Activated naive CD4-positive, alpha-beta T cell treated with anti-CD3 and anti-CD28 coated beads, Interleukin-2, amount 50 U/mL, for 72 hours (primary cell): ENCODE data around the gene LIN7B. TPM values are rescaled to one million over a fixed set of nuclear protein-coding genes. Genes with fewer than 3 reads are reported as not detected.

Experiments used
- ATAC-seq, 2 donors: fragments of 150-1000 bp; cut with Tn5 transposase; 2 replicates each; pipeline ENCODE4 v1.10.0; 2021; ENCODE audit warnings: mild to moderate bottlenecking in 2 of 2, moderate library complexity in 2 of 2
- DNase-seq, 2 donors: peaks; one replicate each; pipeline ENCODE4 v3.0.0; 2021 to 2022; ENCODE audit warnings: low spot score in 2 of 2
- H3K27ac Mint-ChIP-seq, 2 donors: one replicate each; pipeline ENCODE4 v1.8.0; 2022; ENCODE audit warnings: mild to moderate bottlenecking in 2 of 2, mixed read lengths in 2 of 2
- H3K36me3 Mint-ChIP-seq, 2 donors: one replicate each; pipeline ENCODE4 v1.8.0; 2022; ENCODE audit warnings: mixed read lengths in 2 of 2
- H3K9me3 Mint-ChIP-seq, 2 donors: one replicate each; pipeline ENCODE4 v1.8.0; 2022; ENCODE audit warnings: mixed read lengths in 2 of 2
- total RNA-seq, 2 donors: library from RNA; stranded (reverse); gene quantifications; one replicate each; pipeline ENCODE4 v1.2.3, GENCODE V29; 2022

LIN7B gene
- total RNA-seq, 2 donors from 2014 or later = 1.9 to 12.4 TPM

DNA sequence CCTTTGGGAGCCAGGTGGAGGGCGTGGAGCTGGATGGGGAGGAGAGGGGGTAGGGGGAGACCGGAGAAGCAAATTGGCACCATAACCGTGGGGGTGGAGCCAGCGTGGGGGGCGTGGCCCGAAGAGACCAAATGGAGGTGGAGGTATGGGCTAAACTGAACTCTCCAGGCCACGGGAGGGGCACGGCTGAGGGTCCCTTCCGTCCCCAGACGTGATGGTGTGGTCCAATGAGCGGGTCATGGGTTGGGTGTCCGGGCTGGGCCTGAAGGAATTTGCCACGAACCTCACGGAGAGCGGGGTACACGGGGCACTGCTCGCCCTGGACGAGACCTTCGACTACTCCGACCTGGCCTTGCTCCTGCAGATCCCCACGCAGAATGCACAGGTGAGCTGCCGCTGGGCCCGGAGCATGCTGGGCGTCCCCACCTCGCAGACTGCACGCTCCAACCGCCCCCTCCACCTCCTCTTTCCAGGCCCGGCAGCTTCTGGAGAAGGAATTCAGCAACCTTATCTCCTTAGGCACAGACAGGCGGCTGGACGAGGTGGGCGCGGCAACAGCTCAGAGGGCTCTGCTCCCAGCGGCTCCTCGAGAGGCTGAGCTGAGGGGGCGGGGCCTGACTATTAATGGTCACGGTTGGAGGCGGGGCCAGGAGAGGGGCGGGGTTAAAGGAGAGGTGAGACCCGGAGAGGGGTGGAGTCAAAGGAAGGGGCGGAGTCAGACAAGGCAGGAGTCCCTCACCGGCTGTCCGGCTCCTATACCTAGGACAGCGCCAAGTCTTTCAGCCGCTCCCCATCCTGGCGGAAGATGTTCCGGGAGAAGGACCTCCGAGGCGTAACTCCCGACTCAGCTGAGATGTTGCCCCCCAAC lies 34.8 kb downstream of the LIN7B start:
- DNase-seq (peak in 1 of 2 donors; percentile 89), ATAC-seq (peak; percentile 17 to 47)
- Mint-ChIP-seq H3K36me3 (peaks cover 6 to 11% of the 10 kb centered on the region in 2 donors), H3K27ac (no peak overlapping the region), H3K9me3 (peaks cover 0 to 12% of the 10 kb centered on the region in 2 donors)

DNA sequence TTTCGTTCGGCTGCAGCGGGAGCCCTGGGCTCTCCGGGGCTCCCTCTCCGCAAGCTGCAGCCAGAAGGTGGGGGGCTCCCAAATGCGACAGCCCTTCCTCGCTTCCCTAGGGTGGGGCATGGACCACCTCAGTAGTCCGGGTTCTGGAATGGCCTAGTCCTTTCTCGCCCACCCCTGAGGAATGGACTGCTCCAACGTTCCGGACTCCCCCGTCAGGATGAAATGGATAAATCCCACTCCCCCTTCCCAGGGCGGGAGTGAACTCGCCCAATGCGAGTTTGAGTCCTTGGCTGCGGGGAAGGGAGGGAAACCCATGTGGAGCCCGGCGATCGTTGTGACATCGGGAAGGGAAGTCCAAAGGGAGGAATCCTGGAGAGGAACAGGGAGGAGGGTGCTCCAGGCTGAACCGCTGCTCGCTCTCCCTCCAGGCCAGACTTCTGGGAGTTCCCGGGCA lies 35.5 kb downstream of the LIN7B start:
- Mint-ChIP-seq H3K27ac (no peak overlapping the region), H3K36me3 (peaks cover 11 to 12% of the 10 kb centered on the region in 2 donors), H3K9me3 (peaks cover 0 to 18% of the 10 kb centered on the region in 2 donors)
- ATAC-seq (no peak), DNase-seq (no peak)

DNA sequence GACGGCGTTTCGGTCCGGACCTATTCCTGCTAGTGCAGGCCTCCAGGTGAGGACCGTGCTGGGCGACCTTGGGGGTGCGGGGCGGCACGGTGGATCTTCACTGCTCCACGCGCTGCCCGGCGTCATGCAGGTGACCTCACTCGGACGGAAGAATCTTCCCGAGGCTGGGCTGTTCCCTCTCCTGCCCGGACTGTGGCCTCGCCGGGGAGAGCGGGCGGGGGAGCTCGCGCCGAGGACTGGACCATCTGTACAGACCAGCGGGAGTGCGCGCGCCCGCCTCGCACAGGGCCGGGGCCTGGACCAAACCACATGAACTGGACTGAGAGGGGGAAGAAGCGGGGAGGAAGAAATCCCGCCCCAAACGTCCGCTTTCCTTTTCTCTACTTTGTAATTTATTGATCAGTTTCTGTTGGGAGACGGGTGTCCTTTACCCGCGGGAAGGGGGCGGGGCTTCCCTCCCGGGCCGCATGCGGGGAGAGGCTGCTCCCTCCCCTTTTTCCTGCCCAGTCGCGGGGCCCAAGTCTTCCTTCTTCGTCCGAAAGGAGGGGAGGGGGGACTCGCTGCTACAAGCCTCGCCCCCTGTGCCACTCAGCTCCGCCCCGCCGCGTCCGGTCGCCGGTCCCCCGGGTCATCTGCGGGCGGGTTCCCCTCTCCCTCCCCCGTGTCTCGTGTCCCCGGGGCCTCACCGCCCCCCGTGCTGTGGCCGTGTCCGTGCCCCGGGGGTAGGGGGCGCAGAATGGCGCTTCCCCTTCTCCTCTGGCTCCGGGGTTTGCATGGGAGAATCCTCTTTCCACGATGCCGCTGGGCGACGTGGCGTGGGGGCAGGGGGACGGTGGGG lies 36.2 kb downstream of the LIN7B start:
- DNase-seq = peak; percentile 58 to 67
- Mint-ChIP-seq H3K36me3 (peaks cover 11 to 16% of the 10 kb centered on the region in 2 donors), H3K9me3 (peaks cover 0 to 21% of the 10 kb centered on the region in 2 donors), H3K27ac (no peak overlapping the region)
- ATAC-seq = peak; percentile 18 to 67

DNA sequence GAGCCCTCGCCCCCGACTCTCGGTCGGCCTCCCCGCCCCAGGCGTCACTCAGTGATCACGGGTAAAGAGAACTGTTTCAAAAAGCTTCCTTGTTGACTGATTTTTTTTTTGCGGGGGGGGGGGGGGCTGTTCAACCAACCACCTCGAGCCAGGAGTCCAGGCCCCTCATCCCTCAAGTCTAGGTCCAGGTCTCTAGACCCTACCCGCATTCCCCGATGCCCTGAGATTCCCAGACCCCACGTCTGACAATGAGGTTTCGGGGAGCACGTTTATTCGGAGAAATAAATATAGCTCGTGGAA lies 36.7 kb downstream of the LIN7B start:
- ATAC-seq (no peak), DNase-seq (no peak)
- Mint-ChIP-seq H3K9me3 (peaks cover 0 to 21% of the 10 kb centered on the region in 2 donors), H3K36me3 (peaks cover 11 to 16% of the 10 kb centered on the region in 2 donors), H3K27ac (no peak overlapping the region)

DNA sequence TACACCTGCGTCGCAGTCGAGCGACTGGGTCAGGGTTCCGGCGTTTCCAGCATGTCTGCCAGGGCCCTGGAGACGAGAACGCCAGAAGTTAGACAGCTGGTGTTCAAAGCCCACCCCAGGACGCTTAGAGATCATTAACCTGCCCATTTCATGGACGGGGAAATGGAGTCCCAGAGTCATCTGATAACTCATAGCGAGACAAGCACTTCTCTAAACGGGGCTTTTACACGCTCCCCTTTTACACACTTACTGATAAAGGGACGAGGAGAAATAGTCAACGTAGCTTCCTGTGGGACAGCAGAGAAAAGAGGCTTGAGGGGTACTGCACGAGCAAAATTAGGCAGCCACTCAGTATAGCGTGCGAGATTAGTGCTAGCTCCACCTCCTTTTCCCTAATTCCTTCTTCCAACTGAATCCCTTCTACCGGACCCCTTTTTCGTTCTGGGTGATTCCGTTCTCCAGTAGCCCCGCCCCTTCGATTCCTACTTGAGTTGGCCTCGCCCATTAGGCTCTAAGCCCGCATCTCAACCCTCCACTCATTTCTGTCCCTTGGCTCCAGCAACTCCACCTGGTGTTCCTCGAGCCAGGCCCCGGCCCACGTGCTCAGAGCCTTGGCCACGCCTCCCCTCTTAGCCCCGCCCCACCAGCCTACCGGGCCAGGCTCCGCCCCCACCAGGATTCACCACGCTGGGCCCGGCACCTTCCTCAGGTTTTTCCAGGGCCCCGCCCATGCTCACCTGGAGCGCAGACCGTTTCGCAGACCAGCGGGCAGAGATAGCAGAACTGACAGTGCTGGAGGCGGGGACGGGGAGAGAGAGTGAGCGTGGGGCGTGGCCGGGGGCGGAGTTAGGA lies 37.3 kb downstream of the LIN7B start:
- Mint-ChIP-seq H3K36me3 (peaks cover 11 to 16% of the 10 kb centered on the region in 2 donors), H3K27ac (no peak overlapping the region), H3K9me3 (peaks cover 0 to 21% of the 10 kb centered on the region in 2 donors)
- peak in 1 of 2 donors; percentile 38 for ATAC-seq
- peak in 1 of 2 donors; percentile 61 for DNase-seq

DNA sequence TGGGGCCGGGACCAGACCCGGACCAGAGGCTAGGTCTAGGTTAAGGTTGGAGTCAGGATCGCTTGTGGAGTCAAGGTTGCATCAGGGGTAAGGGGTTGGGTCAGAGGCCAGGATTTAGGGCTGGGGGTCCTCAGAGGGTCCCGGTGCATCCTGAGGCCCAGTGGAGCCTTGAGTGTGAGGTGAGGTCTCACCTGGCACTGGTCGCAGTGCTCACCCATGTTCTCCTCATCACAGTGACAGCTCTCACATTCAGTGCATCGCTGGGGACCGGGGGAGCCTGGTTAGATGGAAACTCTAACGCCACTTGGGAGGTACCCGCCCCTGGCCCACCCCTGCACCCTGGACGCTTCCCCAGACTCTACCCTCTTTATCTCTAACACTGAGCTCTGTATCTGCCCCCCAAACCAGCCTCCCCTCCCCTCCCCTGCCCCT lies 38.0 kb downstream of the LIN7B start:
- no peak for DNase-seq
- H3K9me3 Mint-ChIP-seq = peaks cover 0 to 21% of the 10 kb centered on the region in 2 donors
- H3K27ac Mint-ChIP-seq = no peak overlapping the region
- ATAC-seq = no peak
- peaks cover 11 to 16% of the 10 kb centered on the region in 2 donors for H3K36me3 Mint-ChIP-seq

DNA sequence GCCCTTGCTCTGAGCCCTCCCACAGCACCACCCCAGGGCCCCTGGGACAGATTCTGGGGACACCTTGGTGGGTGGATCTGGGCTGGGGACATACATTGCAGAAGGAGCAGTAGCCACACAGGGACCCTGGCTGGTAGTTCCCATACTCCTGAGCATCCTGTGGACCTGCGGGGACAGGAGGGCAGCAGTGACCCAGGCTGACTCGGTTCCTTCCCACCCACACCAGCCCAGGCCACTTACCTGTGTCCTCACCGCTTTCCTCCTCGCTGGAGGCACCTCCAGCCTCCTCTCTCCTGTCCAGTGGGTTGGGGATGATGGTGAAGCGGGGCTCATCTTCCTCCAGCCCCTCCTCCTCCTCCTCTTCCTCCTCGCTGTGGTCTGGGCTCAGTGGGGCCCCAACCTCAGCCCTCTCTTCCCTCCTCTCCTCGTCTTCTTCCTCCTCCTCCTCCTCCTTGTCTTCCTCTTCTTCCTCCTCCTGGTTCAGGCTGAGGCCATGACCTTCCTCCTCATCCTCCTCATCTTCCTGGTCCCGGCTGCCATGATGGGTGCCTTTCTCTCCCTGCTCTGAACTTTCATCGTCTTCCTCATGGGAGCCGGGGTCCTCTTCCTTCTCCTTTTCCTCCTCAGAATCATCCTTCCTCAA lies 39.1 kb downstream of the LIN7B start:
- Mint-ChIP-seq H3K27ac (no peak overlapping the region), H3K9me3 (peaks cover 0 to 21% of the 10 kb centered on the region in 2 donors), H3K36me3 (peaks cover 10 to 18% of the 10 kb centered on the region in 2 donors)
- DNase-seq (no peak), ATAC-seq (no peak)

DNA sequence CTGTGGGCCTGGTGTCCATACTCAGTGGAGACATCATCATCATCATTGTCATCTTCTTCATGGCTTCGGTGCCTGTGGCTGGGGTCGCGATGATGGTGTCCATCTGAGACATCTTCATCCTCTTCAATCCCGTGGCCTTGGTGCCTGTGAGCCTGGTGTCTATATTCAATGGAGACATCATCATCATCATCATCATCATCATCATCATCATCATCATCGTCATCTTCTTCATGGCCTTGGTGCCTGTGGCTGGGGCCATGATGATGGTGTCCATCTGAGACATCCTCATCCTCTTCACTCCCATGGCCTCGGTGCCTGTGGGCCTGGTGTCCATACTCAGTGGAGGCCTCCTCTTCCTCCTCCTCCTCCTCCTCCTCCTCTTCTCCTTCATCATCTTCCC lies 40.1 kb downstream of the LIN7B start:
- H3K9me3 Mint-ChIP-seq = peaks cover 0 to 21% of the 10 kb centered on the region in 2 donors
- no peak overlapping the region for H3K27ac Mint-ChIP-seq
- H3K36me3 Mint-ChIP-seq = peaks cover 6 to 22% of the 10 kb centered on the region in 2 donors
- DNase-seq (no peak), ATAC-seq (no peak)

DNA sequence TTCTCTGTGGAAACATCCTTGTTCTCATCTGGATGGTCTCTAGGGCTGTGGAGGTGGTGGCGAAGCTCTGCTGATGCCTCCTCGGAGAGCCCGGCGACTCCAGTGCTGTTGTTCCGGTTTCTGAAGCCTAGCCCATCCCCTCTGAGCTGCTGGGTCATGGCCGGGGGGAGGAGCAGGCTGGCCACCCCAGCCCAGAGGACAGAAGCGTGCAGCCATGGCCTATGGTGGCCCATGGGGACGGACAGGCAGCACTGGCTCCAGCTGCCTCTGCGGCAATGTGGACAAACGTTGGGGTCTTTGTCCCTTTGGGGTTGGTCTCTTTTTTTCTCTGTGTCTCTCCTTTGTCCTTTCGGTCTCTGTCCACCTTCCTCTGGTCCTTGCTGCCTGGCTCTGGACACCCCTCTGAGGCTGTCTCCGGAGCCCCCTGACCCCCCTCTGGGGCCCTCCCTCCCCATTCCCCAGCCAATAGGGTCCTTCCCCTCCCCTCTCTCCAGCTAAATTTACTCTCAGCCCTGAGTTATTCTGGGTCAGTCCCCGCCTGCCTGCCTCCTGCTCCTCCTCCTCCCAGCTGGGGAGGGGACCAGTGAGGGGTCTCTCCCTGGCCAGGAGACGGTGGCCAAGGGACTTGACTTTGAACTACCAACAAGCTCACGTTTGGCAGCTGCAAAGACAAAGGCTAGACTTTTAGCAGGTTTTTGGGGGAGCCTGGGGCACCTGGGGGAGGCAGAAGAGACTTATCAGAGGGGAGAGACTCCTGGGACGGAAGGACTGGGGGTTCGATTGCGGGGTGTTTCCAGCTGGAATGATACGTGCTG lies 41.0 kb downstream of the LIN7B start, which contains the start of gene HRC:
TSS of gene HRC (minus strand) at position 392 of the 815 bp plus-strand sequence. CDS start at position 233, 159 bp downstream.
- no peak for DNase-seq
- Mint-ChIP-seq H3K27ac (no peak within 1 kb of the TSS), H3K9me3 (peaks cover 0 to 21% of the 10 kb centered on the region in 2 donors), H3K36me3 (peaks cover 6 to 22% of the 10 kb centered on the region in 2 donors)
- no peak for ATAC-seq

DNA sequence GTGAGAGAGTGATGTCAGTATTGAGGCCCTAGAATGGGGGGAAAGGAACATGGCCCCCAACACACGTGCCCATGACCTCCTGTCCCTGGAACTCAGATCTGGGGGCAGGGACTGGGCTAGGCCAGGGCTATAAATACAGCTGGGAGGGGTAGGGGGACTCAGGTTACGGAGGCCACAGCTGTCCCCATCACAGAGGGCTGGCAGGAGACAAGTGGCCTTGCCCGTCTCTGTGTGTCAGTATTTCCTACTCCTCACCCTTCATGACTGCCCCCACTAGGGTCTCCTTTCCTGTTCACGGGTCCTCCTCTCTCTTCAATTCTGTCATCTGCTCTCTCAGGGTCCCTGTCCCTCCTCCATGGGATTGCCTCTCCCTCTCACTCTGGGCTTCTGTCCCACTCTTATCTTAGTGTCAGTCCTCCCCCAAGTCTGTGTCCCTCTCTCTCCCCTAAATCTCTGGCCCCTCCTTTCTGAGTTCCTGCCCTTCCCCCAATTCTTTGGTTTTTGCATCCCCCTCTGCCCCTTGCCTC lies 41.7 kb downstream of the LIN7B start:
- ATAC-seq (no peak), DNase-seq (no peak)
- peaks cover 0 to 21% of the 10 kb centered on the region in 2 donors for H3K9me3 Mint-ChIP-seq
- no peak overlapping the region for H3K27ac Mint-ChIP-seq
- peaks cover 6 to 22% of the 10 kb centered on the region in 2 donors for H3K36me3 Mint-ChIP-seq

DNA sequence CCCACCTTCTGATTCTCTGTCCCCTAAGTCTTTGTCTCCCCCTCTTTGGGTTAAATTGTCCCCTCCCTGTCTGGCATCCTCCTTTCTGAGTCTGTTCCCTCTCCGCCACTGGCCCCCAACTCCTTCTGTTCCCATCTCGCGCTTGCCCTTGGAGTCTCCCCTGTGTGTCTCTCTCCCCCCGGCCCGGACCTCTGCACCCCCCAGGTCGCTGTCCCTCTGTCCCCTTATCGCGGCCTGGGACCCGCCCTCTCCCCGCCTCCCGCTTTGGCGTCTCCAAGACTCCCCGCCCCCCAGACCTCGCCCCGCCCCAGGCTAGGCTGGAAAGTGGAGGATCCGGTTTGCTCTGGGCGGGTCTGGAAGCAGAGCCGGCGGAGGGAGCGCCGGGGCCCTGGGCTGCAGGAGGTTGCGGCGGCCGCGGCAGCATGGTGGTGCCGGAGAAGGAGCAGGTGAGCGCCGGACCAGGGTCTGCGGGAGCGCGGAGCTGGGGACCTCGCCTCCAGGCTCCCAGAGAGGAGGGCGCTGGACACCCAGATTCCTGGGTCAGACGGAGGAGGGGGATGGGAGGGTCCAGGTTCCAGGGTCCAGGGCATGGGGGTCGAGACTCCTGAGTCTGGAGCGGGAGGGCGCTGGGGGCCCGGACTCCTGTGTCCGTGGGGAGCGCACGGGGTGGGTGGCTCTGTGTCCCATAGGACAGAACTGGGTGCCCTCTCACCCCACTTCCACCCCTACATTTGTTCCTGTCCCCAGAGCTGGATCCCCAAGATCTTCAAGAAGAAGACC lies 43.5 kb downstream of the LIN7B start, which contains the start of gene TRPM4:
TSS of gene TRPM4 (plus strand) at position 348 of the 780 bp plus-strand sequence. CDS start at position 423, 75 bp downstream.
- H3K36me3 Mint-ChIP-seq = peaks cover 0 to 22% of the 10 kb centered on the region in 2 donors
- DNase-seq = peak in 1 of 2 donors; percentile 68
- H3K9me3 Mint-ChIP-seq = peaks cover 0 to 16% of the 10 kb centered on the region in 2 donors
- no peak within 1 kb of the TSS for H3K27ac Mint-ChIP-seq
- peak; percentile 36 to 86 for ATAC-seq

DNA sequence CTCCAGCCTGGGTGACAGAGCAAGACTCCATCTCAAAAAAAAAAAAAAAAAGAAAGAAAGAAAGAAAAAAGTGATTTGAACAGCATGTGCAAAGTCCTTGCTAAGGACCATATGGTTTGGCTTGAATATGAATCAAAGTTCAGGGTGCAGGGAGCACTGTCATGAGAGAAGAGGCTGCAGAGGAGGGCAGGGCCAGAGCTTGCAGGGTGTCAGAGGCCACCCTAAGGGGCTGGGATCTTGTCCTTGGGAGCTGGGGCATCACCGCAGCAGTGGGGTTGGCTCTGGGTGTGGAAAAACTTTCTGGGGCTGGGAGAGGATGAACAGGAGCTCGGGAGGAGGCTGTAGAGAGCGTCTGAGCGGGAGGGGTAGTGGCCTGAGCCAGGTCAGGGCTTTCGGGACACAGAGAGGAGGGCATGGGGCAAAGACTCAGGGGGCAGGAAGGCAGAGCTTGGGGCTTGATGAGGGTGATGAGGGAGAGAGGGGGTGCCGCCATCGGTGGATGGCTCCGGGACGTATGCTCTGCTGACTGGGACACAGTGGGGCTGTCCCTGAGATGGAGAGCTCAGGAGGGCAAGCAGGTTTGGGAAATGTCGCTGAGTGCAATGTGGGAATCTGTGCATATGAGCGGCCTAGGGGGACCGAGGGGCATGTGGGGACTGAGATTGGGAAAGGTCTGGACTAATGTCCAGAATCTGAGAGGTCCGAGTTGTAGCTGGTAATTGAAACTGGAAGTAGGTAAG lies 46.5 kb downstream of the LIN7B start:
- DNase-seq (no peak), ATAC-seq (no peak)
- H3K27ac Mint-ChIP-seq = no peak overlapping the region
- H3K36me3 Mint-ChIP-seq = peaks cover 0 to 6% of the 10 kb centered on the region in 2 donors
- no peaks in the 10 kb centered on the region for H3K9me3 Mint-ChIP-seq

DNA sequence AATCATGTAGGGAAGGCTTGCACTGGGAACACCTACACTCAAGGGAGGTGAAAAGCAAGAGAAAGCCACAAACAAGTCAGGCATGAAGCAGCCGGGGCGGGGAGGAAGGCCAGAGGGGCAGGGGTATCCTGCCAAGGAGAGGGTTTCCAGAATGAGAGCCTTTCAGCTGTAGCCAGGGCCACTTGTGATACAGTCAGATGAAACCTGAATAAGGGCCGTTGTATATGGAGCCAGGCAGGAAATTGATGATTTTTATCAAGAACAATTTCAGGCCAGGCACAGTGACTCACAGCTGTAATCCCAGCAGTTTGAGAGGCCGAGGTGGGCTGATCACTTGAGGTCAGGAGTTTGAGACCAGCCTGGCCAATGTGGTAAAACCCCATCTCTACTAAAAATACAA lies 47.8 kb downstream of the LIN7B start:
- peaks cover 0 to 6% of the 10 kb centered on the region in 2 donors for H3K36me3 Mint-ChIP-seq
- H3K27ac Mint-ChIP-seq = no peak overlapping the region
- ATAC-seq (no peak), DNase-seq (no peak)
- H3K9me3 Mint-ChIP-seq = no peaks in the 10 kb centered on the region
